ENCODE data around the gene KRTAP4-11. TPM values are rescaled to one million over a fixed set of nuclear protein-coding genes. Genes with fewer than 3 reads are reported as not detected.
"Not testable (repeated sequence)": the region's sequence is repeated elsewhere in the genome, so short reads cannot be mapped to it uniquely, and the experiment has no call there.

The KRTAP4-11 gene
- total RNA-seq (ENCODE audit: low replicate concordance), result not detected in 2 replicates

- not testable (repeated sequence) for H3K36me3 ChIP-seq; H2AFZ ChIP-seq (replicated peaks); DNase-seq (ENCODE audit: low spot score); H3K9me3 Mint-ChIP-seq; H3K4me1 ChIP-seq; H3K9me3 ChIP-seq (ENCODE audit: low read depth); H4K20me1 ChIP-seq (ENCODE audit: low read depth); H3K36me3 Mint-ChIP-seq; H3K27me3 Mint-ChIP-seq (ENCODE audit: insufficient read depth, low read depth); H3K9ac ChIP-seq; H3F3A ChIP-seq (ENCODE audit: low read depth); H3K4me2 ChIP-seq; H3K27ac ChIP-seq; H3K4me3 ChIP-seq; H3K4me1 Mint-ChIP-seq; H3K27me3 ChIP-seq; H3K4me3 Mint-ChIP-seq; H3K79me2 ChIP-seq (ENCODE audit: low read depth)
- H3K27ac Mint-ChIP-seq, result peak within 1 kb of the TSS; percentile 5
Measured at GRCh38 chr17:41117846-41118386, at the start of gene KRTAP4-11. TSS of gene KRTAP4-11 (minus strand) at chr17:41118373. CDS start at chr17:41118315, 58 bp downstream.

- Histone ChIP-seq H3K36me3 (no peaks in the 10 kb centered on the region), H3K27ac (no peak overlapping the region)
- H3K4me3 Mint-ChIP-seq, result no peak overlapping the region
Measured at GRCh38 chr17:41167561-41167960, 49.4 kb upstream of the KRTAP4-11 start.

GRCh38 chr17:41163828-41164227, 45.7 kb upstream of the KRTAP4-11 start:
- peaks cover 4% of the 10 kb centered on the region for H3K27me3 Mint-ChIP-seq (ENCODE audit: insufficient read depth, low read depth)
- Histone ChIP-seq H3K79me2 (ENCODE audit: low read depth) (no peaks in the 10 kb centered on the region), H3K36me3 (no peaks in the 10 kb centered on the region), H3K4me2 (no peak overlapping the region), H3K9ac (no peak overlapping the region), H3K27ac (no peak overlapping the region), H3K9me3 (ENCODE audit: low read depth) (no peaks in the 10 kb centered on the region), H3F3A (ENCODE audit: low read depth) (no peaks in the 10 kb centered on the region), H2AFZ (replicated peaks) (peak overlapping the region; percentile 83), H3K4me3 (no peak overlapping the region), H3K4me1 (no peaks in the 10 kb centered on the region), H4K20me1 (ENCODE audit: low read depth) (no peaks in the 10 kb centered on the region), H3K27me3 (no peaks in the 10 kb centered on the region)
- TF ChIP-seq CTCF (IDR thresholded peaks at IDR 0.05) (no peak), EZH2 (IDR thresholded peaks at IDR 0.05) (no peak)
- DNase-seq (ENCODE audit: low spot score), result no peak
- no peaks in the 10 kb centered on the region for H3K36me3 Mint-ChIP-seq
- H3K27ac Mint-ChIP-seq, result no peak overlapping the region
- H3K9me3 Mint-ChIP-seq, result no peaks in the 10 kb centered on the region
- H3K4me3 Mint-ChIP-seq, result no peak overlapping the region
- H3K4me1 Mint-ChIP-seq, result peaks cover 3% of the 10 kb centered on the region

More at GRCh38 chr17:41167561-41167960, 49.4 kb upstream of the KRTAP4-11 start:
- Histone ChIP-seq H3K4me1 (no peaks in the 10 kb centered on the region), H3K4me2 (no peak overlapping the region), H3K9ac (no peak overlapping the region), H3K79me2 (ENCODE audit: low read depth) (no peaks in the 10 kb centered on the region), H3K4me3 (no peak overlapping the region), H3K9me3 (ENCODE audit: low read depth) (no peaks in the 10 kb centered on the region), H2AFZ (replicated peaks) (no peak overlapping the region), H4K20me1 (ENCODE audit: low read depth) (no peaks in the 10 kb centered on the region), H3F3A (ENCODE audit: low read depth) (no peaks in the 10 kb centered on the region), H3K27me3 (no peaks in the 10 kb centered on the region)
- Mint-ChIP-seq H3K36me3 (no peaks in the 10 kb centered on the region), H3K9me3 (no peaks in the 10 kb centered on the region), H3K27ac (no peak overlapping the region), H3K4me1 (peaks cover 3% of the 10 kb centered on the region), H3K27me3 (ENCODE audit: insufficient read depth, low read depth) (no peaks in the 10 kb centered on the region)
- TF ChIP-seq CTCF (IDR thresholded peaks at IDR 0.05), result no peak
- no peak for TF ChIP-seq EZH2phosphoT487 (IDR thresholded peaks at IDR 0.05)
- TF ChIP-seq EZH2 (IDR thresholded peaks at IDR 0.05), result no peak
- peak; percentile 30 for DNase-seq (ENCODE audit: low spot score)

GRCh38 chr17:41160648-41161047, 42.5 kb upstream of the KRTAP4-11 start, which contains the start of gene KRTAP4-4:
TSS of gene KRTAP4-4 (minus strand) at chr17:41160748. CDS start at chr17:41160691, 57 bp downstream.
- Histone ChIP-seq H3K79me2 (ENCODE audit: low read depth) (no peaks in the 10 kb centered on the region), H3K4me3 (no peak within 1 kb of the TSS), H2AFZ (replicated peaks) (no peak within 1 kb of the TSS), H3F3A (ENCODE audit: low read depth) (no peaks in the 10 kb centered on the region), H3K9ac (no peak within 1 kb of the TSS), H3K27ac (no peak within 1 kb of the TSS), H3K9me3 (ENCODE audit: low read depth) (no peaks in the 10 kb centered on the region), H4K20me1 (ENCODE audit: low read depth) (no peaks in the 10 kb centered on the region), H3K36me3 (no peaks in the 10 kb centered on the region), H3K27me3 (no peaks in the 10 kb centered on the region), H3K4me1 (no peaks in the 10 kb centered on the region), H3K4me2 (no peak within 1 kb of the TSS)
- Mint-ChIP-seq H3K4me3 (no peak within 1 kb of the TSS), H3K4me1 (no peaks in the 10 kb centered on the region), H3K27ac (peak within 1 kb of the TSS; percentile 58), H3K9me3 (no peaks in the 10 kb centered on the region), H3K27me3 (ENCODE audit: insufficient read depth, low read depth) (peaks cover 4% of the 10 kb centered on the region), H3K36me3 (no peaks in the 10 kb centered on the region)
- no peak for DNase-seq (ENCODE audit: low spot score)
- TF ChIP-seq CTCF (IDR thresholded peaks at IDR 0.05) (no peak), EZH2phosphoT487 (IDR thresholded peaks at IDR 0.05) (no peak), EZH2 (IDR thresholded peaks at IDR 0.05) (no peak)

- H3K27me3 Mint-ChIP-seq (ENCODE audit: insufficient read depth, low read depth); H4K20me1 ChIP-seq (ENCODE audit: low read depth); H3K4me1 Mint-ChIP-seq; H2AFZ ChIP-seq (replicated peaks); H3K27ac ChIP-seq; H3K36me3 ChIP-seq; H3K27me3 ChIP-seq; H3K9me3 ChIP-seq (ENCODE audit: low read depth); H3K27ac Mint-ChIP-seq; H3K4me1 ChIP-seq; H3K4me3 Mint-ChIP-seq; H3K79me2 ChIP-seq (ENCODE audit: low read depth); H3F3A ChIP-seq (ENCODE audit: low read depth); H3K4me2 ChIP-seq; H3K36me3 Mint-ChIP-seq; DNase-seq (ENCODE audit: low spot score); H3K9me3 Mint-ChIP-seq; H3K4me3 ChIP-seq; H3K9ac ChIP-seq: not testable (repeated sequence)
Measured at GRCh38 chr17:41160190-41160589, 42.0 kb upstream of the KRTAP4-11 start.
